OCI-LY3 (cell line): ENCODE results near the gene PFKFB4.

ENCODE experiments used
- H2AFZ ChIP-seq: fragments of 200-600, 300-600 bp; shearing (Covaris generic); 2 replicates; pipeline ENCODE4 v1.6.0; 2014; ENCODE audit warnings: antibody characterized with exemption, low read depth, low read length
- H3K27ac ChIP-seq: fragments of 200-600, 300-600 bp; sonication (generic); 2 replicates; pipeline ENCODE4 v1.5.1; 2014; ENCODE audit warnings: mild to moderate bottlenecking, low read length, moderate library complexity, mixed read lengths
- H3K27me3 ChIP-seq: fragments of 200-600, 300-600 bp; sonication (generic); 2 replicates; pipeline ENCODE4 v1.6.1; 2014; ENCODE audit warnings: low read depth, low read length, mixed read lengths
- H3K36me3 ChIP-seq: fragments of 200-600, 300-600 bp; sonication (generic); replicated peaks from 2 replicates; pipeline ENCODE3; 2014; ENCODE audit warnings: low read depth, low read length, mixed read lengths
- H3K4me1 ChIP-seq: fragments of 300-600, 200-600 bp; sonication (generic); 2 replicates; pipeline ENCODE4 v1.6.1; 2014; ENCODE audit warnings: low read length, mixed read lengths
- H3K4me2 ChIP-seq: fragments of 200-600, 300-600 bp; sonication (generic); 2 replicates; pipeline ENCODE4 v1.6.1; 2014; ENCODE audit warnings: low read length, mixed read lengths
- H3K4me3 ChIP-seq: fragments of 300-600, 200-600 bp; sonication (generic); 2 replicates; pipeline ENCODE4 v1.5.1; 2014; ENCODE audit warnings: antibody characterized with exemption, mild to moderate bottlenecking, low read length, moderate library complexity
- H3K79me2 ChIP-seq: fragments of 300-600, 200-600 bp; shearing (Covaris generic); 2 replicates; pipeline ENCODE4 v1.6.1; 2014; ENCODE audit warnings: mild to moderate bottlenecking, low read length, mixed read lengths
- H3K9ac ChIP-seq: fragments of 300-600, 200-600 bp; shearing (Covaris generic); 2 replicates; pipeline ENCODE4 v1.6.0; 2014; ENCODE audit warnings: mild to moderate bottlenecking, low read length, moderate library complexity
- H3K9me3 ChIP-seq: fragments of 200-600, 300-600 bp; shearing (Covaris generic); 2 replicates; pipeline ENCODE4 v1.6.1; 2014; ENCODE audit warnings: low read length, mixed read lengths; ENCODE audit not compliant: insufficient read depth
- H4K20me1 ChIP-seq: fragments of 200-600, 300-600 bp; sonication (generic); 2 replicates; pipeline ENCODE4 v1.6.1; 2016; ENCODE audit warnings: low read length, mixed read lengths; ENCODE audit not compliant: insufficient read depth
- CTCF ChIP-seq: fragments of 200-600, 300-600 bp; sonication (generic); IDR thresholded peaks from 2 replicates; pipeline ENCODE4 v1.5.1; 2014; ENCODE audit warnings: antibody characterized with exemption, low read length, low read depth
- EZH2phosphoT487 ChIP-seq: fragments of 200-600 bp; shearing (Covaris generic); IDR thresholded peaks from 2 replicates; pipeline ENCODE4 v1.6.1; 2018; ENCODE audit warnings: antibody characterized with exemption, mixed run types, low read depth

PFKFB4 gene

GRCh38 chr3:48594417-48595049 is 37.9 kb upstream of the PFKFB4 start:
- Histone ChIP-seq H4K20me1 (no peaks in the 10 kb centered on the region; the same call in 1 of the 2 replicates), H3K4me1 (no peaks in the 10 kb centered on the region), H3K4me2 (no peak overlapping the region), H3K27ac (no peak overlapping the region), H3K27me3 (no peaks in the 10 kb centered on the region), H3K9me3 (no peaks in the 10 kb centered on the region), H3K9ac (no peak overlapping the region), H2AFZ (no peak overlapping the region), H3K36me3 (peaks cover 15% of the 10 kb centered on the region), H3K79me2 (no peaks in the 10 kb centered on the region), H3K4me3 (no peak overlapping the region)
- TF ChIP-seq CTCF (no peak), EZH2phosphoT487 (no peak)

GRCh38 chr3:48593337-48593736 is 36.7 kb upstream of the PFKFB4 start:
- TF ChIP-seq CTCF (no peak), EZH2phosphoT487 (no peak)
- no peaks in the 10 kb centered on the region for H3K79me2 ChIP-seq
- H3K4me3 ChIP-seq: no peak overlapping the region
- no peaks in the 10 kb centered on the region for H3K27me3 ChIP-seq
- no peaks in the 10 kb centered on the region for H3K9me3 ChIP-seq
- H3K9ac ChIP-seq: no peak overlapping the region
- no peaks in the 10 kb centered on the region for H4K20me1 ChIP-seq
- no peaks in the 10 kb centered on the region for H3K4me1 ChIP-seq
- peaks cover 3% of the 10 kb centered on the region for H3K36me3 ChIP-seq
- H2AFZ ChIP-seq: no peak overlapping the region
- no peak overlapping the region for H3K4me2 ChIP-seq
- no peak overlapping the region for H3K27ac ChIP-seq

GRCh38 chr3:48592519-48593087 is 36.0 kb upstream of the PFKFB4 start:
- TF ChIP-seq CTCF (no peak), EZH2phosphoT487 (no peak)
- Histone ChIP-seq H3K4me2 (no peak overlapping the region), H3K4me1 (no peaks in the 10 kb centered on the region), H3K27me3 (no peaks in the 10 kb centered on the region), H3K79me2 (no peaks in the 10 kb centered on the region), H3K4me3 (no peak overlapping the region), H3K27ac (no peak overlapping the region), H4K20me1 (no peaks in the 10 kb centered on the region), H3K9ac (no peak overlapping the region), H3K36me3 (peaks cover 3% of the 10 kb centered on the region), H2AFZ (no peak overlapping the region), H3K9me3 (no peaks in the 10 kb centered on the region)

- no peaks in the 10 kb centered on the region for H3K36me3 ChIP-seq
- H4K20me1 ChIP-seq: no peaks in the 10 kb centered on the region
- no peak overlapping the region for H3K9ac ChIP-seq
- TF ChIP-seq CTCF (no peak), EZH2phosphoT487 (no peak)
- no peaks in the 10 kb centered on the region for H3K27me3 ChIP-seq
- no peak overlapping the region for H2AFZ ChIP-seq
- no peak overlapping the region for H3K4me2 ChIP-seq
- H3K27ac ChIP-seq: no peak overlapping the region
- no peaks in the 10 kb centered on the region for H3K9me3 ChIP-seq
- no peaks in the 10 kb centered on the region for H3K4me1 ChIP-seq
- no peak overlapping the region for H3K4me3 ChIP-seq
- no peaks in the 10 kb centered on the region for H3K79me2 ChIP-seq
These were observed 35.4 kb upstream of the PFKFB4 start for GRCh38 chr3:48591886-48592518.
